Panc1 (cell line): ENCODE measurements around the gene GALNT16. TPM values are rescaled to one million over a fixed set of nuclear protein-coding genes. Genes with fewer than 3 reads are reported as not detected.

ENCODE experiments used
- ATAC-seq: fragments of 200-7000 bp; cut with Tn5 transposase; 2 replicates; pipeline ENCODE4 v1.9.1; 2020; ENCODE audit warnings: mild to moderate bottlenecking, moderate library complexity
- BruUV-seq: library from RNA; stranded (reverse); fragments of 400-500 nt; replicated peaks from 2 replicates; lab custom pipeline; 2021; lab: Mats Ljungman, UMichigan
- CTCF ChIA-PET: fragments of 300-600 bp; sonication (Branson Sonifier 250); formaldehyde crosslinking; loops from one replicate; lab custom pipeline; 2022; ENCODE audit warnings: antibody characterized with exemption; lab: Charles Lee
- POLR2A ChIA-PET: fragments of 300-600 bp; sonication (Branson Sonifier 250); formaldehyde crosslinking; loops from one replicate; lab custom pipeline; 2022; ENCODE audit warnings: antibody characterized with exemption; lab: Charles Lee
- DNase-seq: peaks from one replicate; pipeline ENCODE4 v3.0.0-alpha.2; 2010; ENCODE audit warnings: low read depth, low spot score
- H3K27ac ChIP-seq: 2 replicates; pipeline ENCODE4 v1.5.1; 2011; ENCODE audit warnings: mild to moderate bottlenecking, low read length, inconsistent platforms
- H3K27me3 ChIP-seq: fragments of 200-500 bp; sonication (Bioruptor generic); 2 replicates; pipeline ENCODE4 v1.6.0; 2014; ENCODE audit warnings: low read length, inconsistent platforms; ENCODE audit not compliant: control insufficient read depth, insufficient read depth
- H3K36me3 ChIP-seq: fragments of 200-500 bp; sonication (Bioruptor generic); 2 replicates; pipeline ENCODE4 v1.5.1; 2014; ENCODE audit warnings: inconsistent platforms, mild to moderate bottlenecking, low read length, moderate library complexity; ENCODE audit not compliant: control insufficient read depth, insufficient read depth
- H3K4me1 ChIP-seq: 2 replicates; pipeline ENCODE4 v1.5.1; 2011; ENCODE audit warnings: inconsistent platforms, mild to moderate bottlenecking, low read length, moderate library complexity; ENCODE audit not compliant: control insufficient read depth, insufficient read depth
- H3K4me3 ChIP-seq, 2 experiments: 2 replicates each; pipeline ENCODE4 v1.5.1; 2011 to 2012; ENCODE audit warnings: low read depth in 2 of 2, low read length in 2 of 2, mild to moderate bottlenecking in 2 of 2, inconsistent platforms in 1 of 2, moderate library complexity in 1 of 2
- H3K9me3 ChIP-seq: fragments of 200-500 bp; sonication (Bioruptor generic); 2 replicates; pipeline ENCODE4 v1.5.1; 2014; ENCODE audit warnings: low read depth, mild to moderate bottlenecking, inconsistent platforms, low read length, moderate library complexity; ENCODE audit not compliant: control insufficient read depth, insufficient read depth
- CTCF ChIP-seq: fragments of 450-650 bp; IDR thresholded peaks from 2 replicates; pipeline ENCODE4 v1.5.1; 2017; ENCODE audit warnings: mild to moderate bottlenecking
- POLR2AphosphoS5 ChIP-seq: IDR thresholded peaks from 2 replicates; pipeline ENCODE4 v1.6.1; 2012; ENCODE audit warnings: mild to moderate bottlenecking, low read depth, low read length, moderate library complexity
- REST ChIP-seq, 2 experiments: IDR thresholded peaks; 2 replicates each; pipeline ENCODE4 v1.6.1; 2011 to 2012; ENCODE audit warnings: low read depth in 2 of 2, control low read depth in 1 of 2, low read length in 1 of 2, mild to moderate bottlenecking in 1 of 2, moderate library complexity in 1 of 2; ENCODE audit not compliant: insufficient read depth in 1 of 2
- SIN3A ChIP-seq: IDR thresholded peaks from 2 replicates; pipeline ENCODE4 v1.6.1; 2012; ENCODE audit warnings: low read depth, mild to moderate bottlenecking, low read length, moderate library complexity, borderline replicate concordance; ENCODE audit not compliant: insufficient read depth
- TCF7L2 ChIP-seq: IDR thresholded peaks from 2 replicates; pipeline ENCODE4 v1.6.1; 2011; ENCODE audit warnings: mild to moderate bottlenecking, low read depth, low read length, inconsistent platforms
- in situ Hi-C: cut with HindIII; loops from 2 replicates; pipeline ENCODE4 v1.10.0; 2016; ENCODE audit warnings: low sequenced_read_pairs, low pct_unique_long_range_greater_than_20kb
- intact Hi-C: fragments of 100-400 bp; cut with micrococcal nuclease; formaldehyde crosslinking; loops from one replicate; pipeline ENCODE4 v1.10.0; 2022; ENCODE audit not compliant: unreplicated experiment
- total RNA-seq: library from RNA; stranded (reverse); gene quantifications from one replicate; pipeline ENCODE4 v1.2.1, GENCODE V29; 2021; ENCODE audit not compliant: unreplicated experiment

Gene GALNT16
- total RNA-seq, 1 experiment from 2014 or later = 0.72 TPM

- no peak for DNase-seq
- Histone ChIP-seq H3K36me3 (no peaks in the 10 kb centered on the region), H3K4me3 (no peak overlapping the region), H3K27me3 (no peaks in the 10 kb centered on the region), H3K27ac (no peak overlapping the region), H3K9me3 (no peaks in the 10 kb centered on the region), H3K4me1 (no peaks in the 10 kb centered on the region)
- POLR2A ChIA-PET = no interaction called here
- intact Hi-C loops = loop anchor here (10.0 kb wide), 1 partner anchor 108 kb away; no protein-coding TSS in a partner anchor
- CTCF ChIA-PET = no interaction called here
- in situ Hi-C loops = no loop called here
- no peak for ATAC-seq
- TF ChIP-seq POLR2AphosphoS5 (no peak), REST (IDR thresholded peaks at IDR 0.05; ENCODE audit: insufficient read depth in 1 of 2, low read depth in 2 of 2, low read length in 1 of 2) (no peak), SIN3A (no peak), TCF7L2 (no peak)
- no TSS peak for BruUV-seq
These were observed 93.2 kb downstream of the GALNT16 start for GRCh38 chr14:69353168-69353567.

GRCh38 chr14:69354383-69355153 lies 94.6 kb downstream of the GALNT16 start:
- peak; percentile 59; the same call in 1 of the 2 replicates for ATAC-seq
- TF ChIP-seq REST (IDR thresholded peaks at IDR 0.05; ENCODE audit: insufficient read depth in 1 of 2, low read depth in 2 of 2, low read length in 1 of 2) (no peak), TCF7L2 (no peak), SIN3A (no peak), CTCF (no peak), POLR2AphosphoS5 (no peak)
- CTCF ChIA-PET = no interaction called here
- H3K27me3 ChIP-seq = no peaks in the 10 kb centered on the region
- in situ Hi-C loops (no loop called here), intact Hi-C loops (loop anchor here (10.0 kb wide), 1 partner anchor 110 kb away; no protein-coding TSS in a partner anchor)
- POLR2A ChIA-PET = interaction anchor here (0.6 kb wide), 1 partner anchor 163 kb away, joined by 3 read pairs; no protein-coding TSS in a partner anchor
- H3K4me3 ChIP-seq = no peak overlapping the region
- DNase-seq = no peak
- BruUV-seq = no TSS peak
- H3K4me1 ChIP-seq = no peaks in the 10 kb centered on the region
- no peak overlapping the region for H3K27ac ChIP-seq
- H3K36me3 ChIP-seq = no peaks in the 10 kb centered on the region
- no peaks in the 10 kb centered on the region for H3K9me3 ChIP-seq
